T-helper 2 cell treated with Interferon-gamma antibody and Interleukin-4, amounts not matched to agents 100 ng/mL and 5 ng/mL, for 36 hours (primary cell): ENCODE results near the gene ODF2. TPM values are rescaled to one million over a fixed set of nuclear protein-coding genes. Genes with fewer than 3 reads are reported as not detected.

Experiments
- intact Hi-C: fragments of 100-400 bp; cut with micrococcal nuclease; formaldehyde crosslinking; loops from one replicate; pipeline ENCODE4 v1.15.1; 2023
- total RNA-seq: library from RNA; stranded (reverse); gene quantifications from 2 replicates; pipeline ENCODE4 v1.2.3, GENCODE V29; 2022

ODF2 gene
- total RNA-seq, 1 donor from 2014 or later = 54.3 TPM

DNA sequence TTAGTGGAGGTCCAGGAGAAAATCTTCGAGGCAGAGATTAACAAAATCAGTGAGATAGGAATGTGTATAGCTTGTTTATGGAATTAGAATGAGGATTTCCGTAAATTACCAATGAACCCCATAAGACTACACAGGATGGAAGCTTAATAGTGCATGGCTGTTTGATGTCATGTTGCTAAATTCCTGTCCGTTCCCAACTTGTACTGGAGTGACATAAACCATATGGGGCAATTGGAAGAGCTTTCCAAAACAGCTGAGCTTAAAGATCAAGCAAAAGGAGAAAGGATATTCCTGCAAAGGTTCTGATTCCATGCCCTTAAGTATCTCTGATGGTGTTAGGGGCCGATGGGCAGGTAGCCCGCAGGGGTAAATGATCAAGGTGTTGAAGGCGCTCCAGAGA is 66.2 kb downstream of the ODF2 start:
- intact Hi-C loops = no loop called here

DNA sequence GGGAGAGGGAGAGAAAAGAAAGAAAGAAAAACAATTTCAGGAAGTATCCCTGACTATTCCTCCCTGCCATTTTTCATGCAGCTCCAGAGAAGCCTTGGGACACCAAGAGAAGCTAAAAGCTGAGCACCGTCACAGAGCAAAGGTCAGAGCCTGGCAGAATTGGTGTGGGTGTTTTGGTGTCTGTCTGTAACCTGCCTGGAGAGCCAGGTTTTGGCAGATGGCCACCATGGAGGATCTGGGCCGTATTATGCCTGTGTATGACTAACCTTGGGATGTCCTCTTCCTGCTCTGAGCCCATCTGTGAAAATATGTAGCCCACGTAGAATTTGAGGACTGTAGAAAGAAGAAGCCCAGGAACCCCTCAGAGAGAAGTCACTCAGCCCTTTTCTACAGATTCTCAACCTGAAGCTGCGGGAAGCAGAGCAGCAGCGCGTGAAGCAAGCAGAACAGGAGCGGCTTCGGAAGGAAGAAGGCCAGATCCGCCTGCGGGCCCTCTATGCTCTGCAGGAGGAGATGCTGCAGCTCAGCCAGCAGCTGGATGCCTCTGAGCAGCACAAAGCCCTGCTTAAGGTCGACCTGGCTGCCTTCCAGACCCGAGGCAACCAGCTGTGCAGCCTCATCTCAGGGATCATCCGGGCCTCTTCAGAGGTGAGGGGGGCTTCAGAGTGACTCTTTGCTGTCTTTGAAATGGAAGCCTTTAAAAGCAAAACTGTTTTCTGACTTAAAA is 67.6 kb downstream of the ODF2 start:
- intact Hi-C loops = no loop called here

DNA sequence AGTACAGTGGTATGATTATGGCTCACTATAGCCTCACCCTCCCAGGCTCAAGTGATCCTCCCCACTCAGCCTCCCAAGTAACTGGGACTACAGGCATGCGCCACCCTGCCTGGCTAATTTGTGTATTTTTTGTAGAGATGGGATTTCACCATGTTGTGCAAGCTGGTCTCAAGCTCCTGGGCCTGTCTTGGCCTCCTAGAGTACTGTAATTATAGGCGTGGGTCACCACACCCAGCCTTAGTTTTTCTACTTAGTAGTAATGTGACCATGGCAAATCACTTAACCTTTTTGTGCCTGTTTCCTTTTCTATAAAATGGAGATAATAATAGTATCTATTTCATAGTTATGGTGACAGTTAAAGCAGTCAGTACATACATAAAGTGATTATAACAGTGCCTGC is 70.9 kb downstream of the ODF2 start:
- intact Hi-C loops = no loop called here

DNA sequence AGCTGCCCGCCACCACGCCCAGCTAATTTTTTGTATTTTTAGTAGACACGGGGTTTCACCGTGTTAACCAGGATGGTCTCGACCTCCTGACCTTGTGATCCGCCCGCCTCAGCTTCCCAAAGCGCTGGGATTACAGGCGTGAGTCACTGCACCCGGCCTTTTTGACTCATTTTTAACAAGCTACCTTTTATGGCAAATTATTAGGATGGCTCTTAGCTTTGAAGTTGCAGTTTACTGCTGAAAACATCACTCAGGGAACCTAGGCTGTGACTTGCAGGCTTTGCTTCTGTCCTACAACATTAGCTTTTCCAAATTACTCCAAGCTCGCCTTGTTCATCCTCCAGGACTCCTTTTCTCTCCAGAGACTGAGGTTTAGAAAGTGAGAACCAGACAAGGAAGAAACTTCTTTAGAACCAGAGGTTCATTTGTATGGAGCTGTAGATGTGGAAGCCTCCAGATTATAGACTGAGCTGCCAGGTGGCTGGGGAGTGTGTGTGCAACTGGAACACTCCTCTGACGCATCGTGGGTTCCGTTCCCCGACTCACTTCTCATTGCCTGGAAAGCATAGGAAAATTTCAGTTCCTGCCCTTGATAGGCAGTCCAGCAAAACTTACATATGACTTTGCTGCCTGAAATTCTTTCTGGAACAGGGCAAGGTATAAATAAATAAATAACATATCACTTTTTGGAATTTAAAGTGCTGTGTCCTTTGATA is 72.8 kb downstream of the ODF2 start:
- intact Hi-C loops = no loop called here

DNA sequence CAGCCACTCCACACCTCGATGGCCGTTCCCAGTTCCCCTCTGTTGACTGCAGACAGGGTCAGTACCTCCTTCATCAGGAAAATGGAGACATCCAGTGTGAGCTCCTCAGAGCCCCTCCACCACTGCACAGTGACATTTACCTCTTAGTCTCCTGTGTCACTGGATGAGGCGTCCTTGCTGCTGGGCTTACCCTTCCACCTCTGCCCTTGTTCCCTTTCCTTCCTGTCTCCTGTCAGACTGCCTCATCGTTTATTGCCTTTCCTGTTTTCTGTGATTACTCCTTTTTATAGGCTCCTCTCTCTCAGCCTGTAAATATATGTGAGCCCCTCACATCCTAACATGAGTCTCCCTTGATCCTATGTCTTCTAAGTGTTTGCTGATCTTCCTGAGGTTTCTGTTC is 73.4 kb downstream of the ODF2 start:
- intact Hi-C loops = no loop called here

DNA sequence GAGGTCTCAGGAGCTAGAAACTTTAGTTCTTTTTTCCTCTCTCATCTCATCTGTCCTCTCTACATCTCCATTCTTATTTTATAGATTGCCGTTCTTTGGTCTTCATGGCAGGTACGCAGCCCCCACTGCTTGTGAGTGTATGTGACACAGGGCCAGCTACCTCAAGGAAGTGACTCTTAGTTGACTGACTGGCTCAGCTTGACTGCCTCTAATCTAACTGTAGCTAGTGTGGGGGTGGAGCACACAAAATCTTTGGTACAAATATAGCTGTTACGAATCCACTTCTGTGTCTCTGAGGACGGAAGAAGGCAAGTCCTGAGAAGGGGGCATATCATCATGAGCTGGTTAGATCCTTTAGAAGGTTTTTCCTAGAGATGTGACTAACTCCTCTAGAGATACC is 76.8 kb downstream of the ODF2 start:
- intact Hi-C loops = no loop called here

DNA sequence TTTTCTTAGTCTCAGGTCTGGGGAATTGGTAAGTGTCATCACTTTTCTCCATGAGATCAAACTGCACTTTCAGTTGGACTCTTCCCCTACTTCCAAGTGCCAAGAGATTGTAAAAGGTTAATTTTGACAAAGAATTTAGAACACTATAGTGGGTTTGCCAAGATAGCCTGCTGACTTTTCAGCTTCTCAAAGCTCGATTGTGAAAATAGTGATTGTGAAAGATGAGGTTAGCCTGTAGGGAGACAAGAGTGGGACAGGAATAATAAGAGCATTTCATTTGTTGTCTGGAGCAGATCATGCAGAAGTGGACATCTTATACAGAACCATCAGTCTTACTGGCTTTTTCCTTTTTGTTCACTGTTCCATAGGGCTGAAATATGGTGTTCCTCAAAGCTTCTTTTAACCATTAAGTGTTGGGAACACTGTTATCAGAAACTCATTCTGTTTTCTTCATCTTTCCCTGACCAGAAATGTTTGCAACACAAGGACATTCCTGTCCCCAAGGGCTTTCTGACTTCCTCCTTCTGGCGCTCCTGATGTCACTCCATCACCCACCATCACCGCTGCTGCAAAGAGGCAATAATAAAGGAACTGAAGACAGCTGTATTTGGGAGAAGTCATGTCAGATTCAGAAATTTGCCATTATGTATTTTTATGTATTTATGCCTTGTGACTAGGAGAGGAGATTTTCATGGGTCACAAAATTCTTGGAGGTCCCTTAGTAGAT is 85.0 kb downstream of the ODF2 start:
- intact Hi-C loops = no loop called here

DNA sequence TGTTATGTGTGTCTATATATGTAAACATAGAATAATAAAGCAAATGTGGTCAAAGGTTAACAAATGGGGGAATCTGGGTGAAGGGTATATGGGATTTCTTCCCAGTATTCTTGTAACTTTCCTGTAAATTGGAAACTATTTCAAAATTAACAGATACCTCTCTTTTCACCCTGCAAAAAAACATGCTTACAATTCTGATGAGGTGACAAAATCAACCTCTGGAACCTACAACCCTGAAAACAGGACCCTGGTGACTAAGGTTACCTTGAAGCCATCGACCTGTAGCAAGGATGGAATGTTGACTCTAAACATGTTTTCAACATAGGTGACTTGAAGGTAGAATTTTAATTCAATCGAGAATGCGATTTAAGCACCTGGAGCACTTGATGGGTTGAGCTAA is 90.7 kb downstream of the ODF2 start:
- intact Hi-C loops = no loop called here

DNA sequence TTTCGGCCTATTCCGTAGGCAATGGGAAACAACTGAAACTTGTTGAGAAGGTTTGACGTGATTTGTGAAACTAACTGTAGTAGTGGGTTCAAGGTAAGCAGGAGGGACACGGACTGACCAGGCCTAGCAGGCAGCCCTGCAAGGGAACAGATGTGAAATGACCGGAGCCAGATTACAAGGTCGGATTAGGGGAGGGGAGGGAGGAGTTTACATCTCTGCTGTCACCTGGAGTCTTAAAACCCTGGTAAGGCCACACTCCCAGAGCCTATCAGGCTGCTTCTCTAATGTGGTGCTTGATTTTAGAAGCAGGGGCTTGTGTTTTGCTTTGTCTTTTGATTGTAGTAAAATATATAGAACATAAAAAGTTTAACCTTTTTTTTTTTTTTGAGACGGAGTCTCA is 93.1 kb downstream of the ODF2 start:
- intact Hi-C loops = no loop called here

DNA sequence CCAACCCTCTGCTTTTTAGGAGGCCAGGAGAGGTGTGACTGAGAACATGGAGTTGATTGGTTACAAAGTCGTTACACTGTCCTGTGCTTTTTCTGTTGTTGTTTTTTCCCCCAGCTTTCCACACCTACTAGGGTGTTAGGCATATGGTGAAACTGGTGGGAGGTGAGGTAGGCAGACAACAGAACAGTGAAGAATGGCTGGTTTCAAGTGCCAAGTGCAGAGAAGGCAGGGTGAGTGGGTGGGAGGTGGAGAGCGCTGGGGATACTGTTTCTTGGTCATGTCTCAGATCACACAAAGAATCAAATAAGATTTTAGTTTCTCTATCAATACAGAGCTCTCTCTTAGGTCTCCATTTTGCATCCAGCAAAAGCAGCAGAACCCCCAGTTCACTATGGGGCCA is 94.4 kb downstream of the ODF2 start:
- intact Hi-C loops = loop anchor here (1.0 to 10.0 kb wide), 5 partner anchors 94 to 355 kb away; partner anchors contain the start of genes GOLGA2, ODF2, SWI5 and URM1

Other genes with a start within 250 kb of the ODF2 start
- 38.7 and 43.2 TPM in 2 replicates for gene GOLGA2, start 180.0 kb upstream of the ODF2 start, total RNA-seq
- gene SWI5, start 179.7 kb upstream of the ODF2 start, total RNA-seq = 11.8 and 12.0 TPM in 2 replicates
- gene TRUB2, start 133.6 kb upstream of the ODF2 start, total RNA-seq = 25.8 and 26.9 TPM in 2 replicates
- 40.6 and 40.7 TPM in 2 replicates for gene COQ4, start 133.2 kb upstream of the ODF2 start, total RNA-seq
- 21.6 and 22.5 TPM in 2 replicates for gene SLC27A4, start 115.5 kb upstream of the ODF2 start, total RNA-seq
- gene URM1, start 84.6 kb upstream of the ODF2 start, total RNA-seq = 76.9 and 77.9 TPM in 2 replicates
- gene CERCAM, start 35.1 kb upstream of the ODF2 start, total RNA-seq = 3.2 TPM in 2 replicates
- gene GLE1, start 48.7 kb downstream of the ODF2 start, total RNA-seq = 46.0 and 47.5 TPM in 2 replicates
- gene SPTAN1, start 96.6 kb downstream of the ODF2 start, total RNA-seq = 326 and 333 TPM in 2 replicates
- gene DYNC2I2, start 200.8 kb downstream of the ODF2 start, total RNA-seq = 51.9 and 57.6 TPM in 2 replicates
- gene SET, start 233.2 kb downstream of the ODF2 start, total RNA-seq = 551 and 554 TPM in 2 replicates
- 12.9 and 13.8 TPM in 2 replicates for gene PKN3, start 246.5 kb downstream of the ODF2 start, total RNA-seq